K562 (cell line): ENCODE results near the gene USP50. TPM values are rescaled to one million over a fixed set of nuclear protein-coding genes. Genes with fewer than 3 reads are reported as not detected.
"Not testable (repeated sequence)": the region's sequence is repeated elsewhere in the genome, so short reads cannot be mapped to it uniquely, and the experiment has no call there.

Source experiments
- ATAC-seq: fragments of 200-7000 bp; cut with Tn5 transposase; 3 replicates; pipeline ENCODE4 v1.9.1; 2020; ENCODE audit warnings: moderate library complexity
- BruUV-seq: library from RNA; stranded (reverse); fragments of 400-500 nt; replicated peaks from 2 replicates; lab custom pipeline; 2021; lab: Mats Ljungman, UMichigan
- CTCF ChIA-PET: fragments of 300-600 bp; formaldehyde crosslinking; extraction: SDS; loops from one replicate; lab custom pipeline; 2021; ENCODE audit warnings: low intra/inter-chr PET ratio; lab: Yijun Ruan, JAX
- POLR2A ChIA-PET: fragments of 300-600, 350-650 bp; sonication (Branson Sonifier 250); formaldehyde crosslinking; extraction: SDS; loops from one replicate; lab custom pipeline; 2021; ENCODE audit warnings: antibody characterized with exemption, inconsistent platforms; lab: Yijun Ruan, JAX
- DNase-seq, 4 experiments: peaks; one replicate each; pipeline versions ENCODE4 v3.0.0 to v3.0.0-alpha.2; 2011 to 2018; ENCODE audit warnings: low spot score in 3 of 4, mixed read lengths in 3 of 4; ENCODE audit errors: extremely low read depth in 1 of 4
- FAIRE-seq: peaks from 2 replicates; lab custom pipeline; 2011; peaks lifted over from hg19 to GRCh38; lab: Jason Lieb, UNC
- H2AFZ ChIP-seq: 2 replicates; pipeline ENCODE4 v1.6.0; 2011; ENCODE audit warnings: low read depth, low read length, control low read depth, inconsistent platforms
- H3K27ac ChIP-seq: fragments of 200-600 bp; 3 replicates; pipeline ENCODE4 v1.8.0; 2011; ENCODE audit warnings: low read depth, mild to moderate bottlenecking, control low read depth, inconsistent platforms, low read length, moderate library complexity, mixed read lengths; ENCODE audit errors: extremely low read depth
- H3K27me3 ChIP-seq, 2 experiments: fragments of 300-600 bp in 1 of 2; 2 replicates in 1 of 2; 3 replicates in 1 of 2; pipeline versions ENCODE4 v1.6.0 to v1.8.0; 2011; ENCODE audit warnings: inconsistent platforms in 2 of 2, low read length in 2 of 2, mild to moderate bottlenecking in 1 of 2, mixed read lengths in 1 of 2, moderate library complexity in 1 of 2; ENCODE audit not compliant: control insufficient read depth in 2 of 2, insufficient read depth in 2 of 2
- H3K36me3 ChIP-seq: fragments of 300-600 bp; 3 replicates; pipeline ENCODE4 v1.8.0; 2011; ENCODE audit warnings: mild to moderate bottlenecking, low read length, inconsistent platforms; ENCODE audit not compliant: control insufficient read depth, insufficient read depth
- H3K4me1 ChIP-seq, 2 experiments: fragments of 200-600 bp in 1 of 2; replicated peaks in 1 of 2; 2 replicates in 1 of 2; 3 replicates in 1 of 2; pipeline versions ENCODE4 v1.5.1 to v1.8.0; 2011; ENCODE audit warnings: inconsistent platforms in 2 of 2, low read length in 2 of 2, mild to moderate bottlenecking in 1 of 2, mixed read lengths in 1 of 2, moderate library complexity in 1 of 2; ENCODE audit not compliant: control insufficient read depth in 2 of 2, insufficient read depth in 2 of 2
- H3K4me2 ChIP-seq: 2 replicates; pipeline ENCODE4 v1.6.1; 2011; ENCODE audit warnings: low read length, control low read depth, inconsistent platforms, mixed read lengths; ENCODE audit not compliant: insufficient read depth
- H3K4me3 ChIP-seq: fragments of 200-600 bp; sonication (generic), shearing (Covaris generic); 2 replicates; pipeline ENCODE4 v1.5.1; 2016; ENCODE audit warnings: control low read depth, inconsistent platforms
- H3K79me2 ChIP-seq: fragments of 200-600 bp; 3 replicates; pipeline ENCODE4 v1.8.0; 2011; ENCODE audit warnings: low read length, inconsistent platforms; ENCODE audit not compliant: control insufficient read depth, insufficient read depth
- H3K9ac ChIP-seq, 2 experiments: 2 replicates each; pipeline versions ENCODE4 v1.6.0 to v1.6.1; 2011; ENCODE audit warnings: low read depth in 2 of 2, low read length in 2 of 2, control low read depth in 1 of 2, inconsistent platforms in 1 of 2, mild to moderate bottlenecking in 1 of 2, mixed read lengths in 1 of 2; ENCODE audit not compliant: insufficient read depth in 1 of 2
- H3K9me1 ChIP-seq: one replicate; pipeline ENCODE4 v1.6.0; 2011; ENCODE audit warnings: inconsistent platforms, mild to moderate bottlenecking, low read length, moderate library complexity; ENCODE audit not compliant: control insufficient read depth, insufficient read depth
- H3K9me3 ChIP-seq: replicated peaks from 2 replicates; pipeline ENCODE4 v1.5.1; 2011; ENCODE audit warnings: low read depth, low read length, inconsistent platforms; ENCODE audit not compliant: control insufficient read depth, insufficient read depth
- H4K20me1 ChIP-seq: replicated peaks from 2 replicates; pipeline ENCODE4 v1.6.1; 2011; ENCODE audit warnings: low read length, inconsistent platforms, mixed read lengths; ENCODE audit not compliant: control insufficient read depth, insufficient read depth
- MAFG ChIP-seq: fragments of 450-650 bp; conservative IDR thresholded peaks from 2 replicates; pipeline ENCODE4 v1.6.1; 2016; ENCODE audit warnings: missing genetic modification characterization, missing compliant biosample characterization
- NRF1 ChIP-seq, 2 experiments: fragments of 450-650 bp; IDR thresholded peaks in 1 of 2; conservative IDR thresholded peaks in 1 of 2; 2 replicates each; pipeline ENCODE4 v1.6.1; 2014; ENCODE audit warnings: mild to moderate bottlenecking in 2 of 2
- POLR2G ChIP-seq: fragments of 200-400 bp; formaldehyde crosslinking; IDR thresholded peaks from 2 replicates; pipeline ENCODE4 v1.6.1; 2017; ENCODE audit warnings: low read depth, mild to moderate bottlenecking, antibody characterized with exemption, low read length, moderate library complexity
- WGBS: fragments of 100-300 bp; shearing (Covaris generic); methylation state at CpG from one replicate; pipeline ENCODE4 v1.1.6; 2016; ENCODE audit warnings: low coverage, mixed read lengths; ENCODE audit not compliant: insufficient coverage; ENCODE audit errors: missing lambda C conversion rate; 5-methylcytosine and 5-hydroxymethylcytosine counted together
- in situ Hi-C: fragments of 300-500 bp; cut with MboI; formaldehyde crosslinking; loops from 4 replicates; pipeline ENCODE4 v1.15.0; 2018; ENCODE audit warnings: inconsistent platforms, mixed read lengths
- intact Hi-C: fragments of 100-400 bp; cut with micrococcal nuclease; formaldehyde crosslinking; loops from 2 replicates; pipeline ENCODE4 v1.14.2; 2022
- polyA plus RNA-seq, 8 experiments: library from polyadenylated mRNA; depleted of rRNA in 4 of 8; stranded (reverse) in 5 of 8; unstranded in 3 of 8; fragments of >200 nt; fragmentation: Nextera tagmentation in 2 of 8; fragmentation: Illumina TruSeq in 1 of 8; extraction: Ambion mirVana in 2 of 8; extraction: Trizol in 1 of 8; gene quantifications; 2 replicates each; pipeline versions ENCODE4 v1.2.1 to v1.2.3, GENCODE V29; 2011 to 2014; ENCODE audit warnings: inconsistent platforms in 1 of 8, missing spikeins in 1 of 8
- total RNA-seq, 7 experiments: library from RNA; depleted of rRNA in 6 of 7; stranded (reverse); fragments of >200 nt in 6 of 7; fragmentation: Illumina TruSeq in 2 of 7; extraction: Trizol in 2 of 7; gene quantifications; 2 replicates each; pipeline versions ENCODE4 v1.2.1 to v1.2.3, GENCODE V29; 2011 to 2021; ENCODE audit warnings: low replicate concordance in 1 of 7

The USP50 gene
- total and polyA plus RNA-seq, 9 of the 15 experiments (the other 6 are each of a cell fraction or from before 2014, with no cell fraction given), result not detected

DNA sequence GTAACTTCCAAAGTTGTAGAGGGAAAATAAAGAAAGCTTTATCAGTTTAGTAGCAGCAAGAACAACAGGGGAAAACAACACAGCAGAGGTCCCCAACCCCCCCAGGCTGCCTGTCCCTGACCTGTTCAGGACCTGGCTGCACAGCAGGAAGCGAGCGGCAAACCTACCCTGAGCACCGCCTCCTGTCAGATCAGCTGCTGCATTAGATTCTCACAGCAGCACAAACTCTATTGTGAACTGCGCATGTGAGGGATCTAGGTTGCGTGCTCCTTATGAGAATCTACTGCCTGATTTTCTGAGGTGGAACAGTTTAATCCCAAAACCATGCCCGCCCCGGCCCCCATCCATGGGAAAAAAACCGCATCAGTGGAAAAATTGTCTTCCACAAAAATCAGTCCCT, 40.3 kb downstream of the USP50 start:
- FAIRE-seq (no peak), ATAC-seq (peak; percentile 85), DNase-seq (peak in 1 of 4 experiments; percentile 38)
- Histone ChIP-seq H3K27me3 (no peaks in the 10 kb centered on the region), H4K20me1 (no peaks in the 10 kb centered on the region), H3K9ac (peak overlapping the region in 1 of 2 experiments; percentile 64; a peak in 1 of 4 replicates), H3K4me3 (no peak overlapping the region), H3K27ac (no peak overlapping the region), H3K79me2 (no peaks in the 10 kb centered on the region), H3K9me1 (no peaks in the 10 kb centered on the region), H2AFZ (no peak overlapping the region), H3K4me1 (no peaks in the 10 kb centered on the region; a peak in 1 of 5 replicates), H3K36me3 (peaks cover 17% of the 10 kb centered on the region; the same call in 1 of the 3 replicates), H3K4me2 (no peak overlapping the region), H3K9me3 (no peaks in the 10 kb centered on the region)
- CTCF ChIA-PET, result no interaction called here
- POLR2A ChIA-PET, result interaction anchor here (0.5 to 1.5 kb wide), 5 partner anchors 9 to 605 kb away, joined by 3 read pairs; no protein-coding TSS in a partner anchor
- no TSS peak for BruUV-seq
- intact Hi-C loops, result no loop called here
- TF ChIP-seq MAFG (tag), result no peak
- TF ChIP-seq POLR2G, result 0 out of 2 replicates have a peak, but pooled peaks have one; percentile 36
- peak; percentile 37 to 46; a peak in 2 of 4 replicates for TF ChIP-seq NRF1 (conservative IDR thresholded peaks at IDR 0.05 in 1 of 2, IDR thresholded peaks at IDR 0.05 in 1 of 2)
- WGBS, result 65% methylated on average over 8 of the region's 8 CpGs
- in situ Hi-C loops, result no loop called here

DNA sequence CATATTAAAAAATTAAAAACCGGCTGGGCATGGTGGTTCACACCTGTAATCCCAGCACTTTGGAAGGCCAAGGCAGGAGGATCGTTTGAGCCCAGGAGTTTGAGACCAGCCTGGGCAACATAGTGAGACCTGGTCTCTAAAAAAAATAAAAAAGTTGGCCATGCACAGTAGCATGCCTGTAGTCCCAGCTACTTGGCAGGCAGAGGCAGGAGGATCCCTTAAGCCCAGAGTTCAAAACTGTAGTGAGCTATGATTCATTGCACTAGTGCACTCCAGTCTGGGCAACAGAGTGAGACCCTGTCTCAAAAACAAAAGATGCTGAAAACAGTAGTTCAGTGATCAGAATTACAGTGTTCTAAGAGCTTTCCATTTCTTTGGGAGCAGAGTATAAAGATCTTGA, 40.8 kb downstream of the USP50 start:
- H3K4me1 ChIP-seq, H3K9ac ChIP-seq, H3K9me3 ChIP-seq, in situ Hi-C loops, H2AFZ ChIP-seq, H3K4me2 ChIP-seq, H3K79me2 ChIP-seq, DNase-seq, H3K27ac ChIP-seq, H3K9me1 ChIP-seq, intact Hi-C loops, H4K20me1 ChIP-seq, BruUV-seq, CTCF ChIA-PET, H3K27me3 ChIP-seq, H3K4me3 ChIP-seq: not testable (repeated sequence)
- FAIRE-seq (peak; percentile 6), ATAC-seq (peak; percentile 63)
- 31% methylated on average over 2 of the region's 2 CpGs for WGBS
- H3K36me3 ChIP-seq, result peaks cover 20% of the 10 kb centered on the region; the same call in 1 of the 3 replicates
- POLR2A ChIA-PET, result interaction anchor here (0.7 to 1.5 kb wide), 4 partner anchors 9 to 14 kb away, joined by 3 read pairs; no protein-coding TSS in a partner anchor
